Smooth muscle cell (in vitro differentiated cells): ENCODE data around the gene AIF1. TPM values are rescaled to one million over a fixed set of nuclear protein-coding genes. Genes with fewer than 3 reads are reported as not detected.

Source experiments
- DNase-seq: peaks from one replicate; lab custom pipeline; 2025; ENCODE audit not compliant: unreplicated experiment; lab: John Stamatoyannopoulos, UW
- H2AFZ ChIP-seq: fragments of 200-600 bp; sonication (generic); 2 replicates; pipeline ENCODE4 v1.6.0; 2016; ENCODE audit warnings: antibody characterized with exemption, low read depth, mild to moderate bottlenecking
- H3F3A ChIP-seq: fragments of 200-600 bp; sonication (generic); 2 replicates; pipeline ENCODE4 v1.6.0; 2017; ENCODE audit warnings: antibody characterized with exemption, low read depth
- H3K27ac ChIP-seq: fragments of 200-600 bp; sonication (generic); 2 replicates; pipeline ENCODE4 v1.5.1; 2016; ENCODE audit warnings: low read depth, mild to moderate bottlenecking
- H3K27me3 ChIP-seq: fragments of 200-600 bp; sonication (generic); 2 replicates; pipeline ENCODE4 v1.6.1; 2016; ENCODE audit warnings: low read depth, mild to moderate bottlenecking
- H3K36me3 ChIP-seq: fragments of 200-600 bp; sonication (generic); 2 replicates; pipeline ENCODE4 v1.5.1; 2016; ENCODE audit warnings: low read depth
- H3K4me1 ChIP-seq: fragments of 200-600 bp; sonication (generic); 2 replicates; pipeline ENCODE4 v1.5.1; 2016; ENCODE audit warnings: low read depth
- H3K4me2 ChIP-seq: fragments of 200-600 bp; sonication (generic); 2 replicates; pipeline ENCODE4 v1.6.0; 2016; ENCODE audit warnings: mild to moderate bottlenecking
- H3K4me3 ChIP-seq: fragments of 200-600 bp; sonication (generic); 2 replicates; pipeline ENCODE4 v1.5.1; 2016; ENCODE audit warnings: mild to moderate bottlenecking
- H3K79me2 ChIP-seq: fragments of 200-600 bp; sonication (generic); 2 replicates; pipeline ENCODE4 v1.6.0; 2016; ENCODE audit warnings: low read depth, mild to moderate bottlenecking
- H3K9ac ChIP-seq: fragments of 200-600 bp; sonication (generic); 2 replicates; pipeline ENCODE4 v1.6.0; 2016; ENCODE audit warnings: low read depth
- H3K9me3 ChIP-seq: fragments of 200-600 bp; sonication (generic); replicated peaks from 2 replicates; pipeline ENCODE4 v1.5.1; 2016; ENCODE audit warnings: low read depth
- H4K20me1 ChIP-seq: fragments of 200-600 bp; sonication (generic); 2 replicates; pipeline ENCODE4 v1.6.0; 2016; ENCODE audit warnings: low read depth
- WGBS: methylation state at CpG from one replicate; pipeline ENCODE4 v1.1.7; 2016; ENCODE audit warnings: low lambda C conversion rate; 5-methylcytosine and 5-hydroxymethylcytosine counted together
- polyA plus RNA-seq: library from polyadenylated mRNA; unstranded; fragments of >200 nt; fragmentation: Nextera tagmentation; extraction: Ambion mirVana; gene quantifications from 2 replicates; pipeline ENCODE4 v1.2.1, GENCODE V29; 2016
- total RNA-seq: library from RNA; depleted of rRNA; stranded (reverse); fragments of >200 nt; gene quantifications from 2 replicates; pipeline ENCODE4 v1.2.3, GENCODE V29; 2014
- TF ChIP-seq, protein P1 (sequence below): fragments of 200-600 bp; sonication (generic); IDR thresholded peaks from 2 replicates; pipeline ENCODE4 v1.5.1; 2017; ENCODE audit warnings: borderline replicate concordance, mild to moderate bottlenecking, antibody characterized with exemption; ENCODE audit not compliant: insufficient read depth, poor library complexity, severe bottlenecking

AIF1 gene
- total and polyA plus RNA-seq, 2 experiments from 2014 or later, result not detected

DNA sequence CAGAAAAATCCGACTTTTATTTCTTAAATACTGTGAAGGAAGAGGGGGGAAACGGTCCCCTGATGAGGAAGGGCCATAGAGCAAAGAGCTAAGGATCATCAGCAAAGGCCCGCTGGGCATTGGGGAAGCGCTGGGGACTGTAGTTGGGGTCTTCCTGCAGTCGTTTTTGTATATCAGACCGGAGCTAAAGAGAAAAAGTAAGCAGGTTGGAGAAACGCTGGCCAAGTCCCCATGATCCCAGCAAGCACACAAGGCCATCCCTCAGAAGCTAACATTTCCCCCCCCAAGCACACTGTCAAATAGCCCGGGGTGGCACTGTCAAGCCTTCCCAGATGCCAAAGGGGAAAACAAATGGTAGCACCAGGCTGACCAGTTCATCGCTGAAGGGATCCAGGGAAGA lies 24.0 kb downstream of the AIF1 start:
- WGBS, result 92% methylated on average over 9 of the region's 9 CpGs
- Histone ChIP-seq H3K79me2 (no peaks in the 10 kb centered on the region), H4K20me1 (peaks cover 20% of the 10 kb centered on the region), H3K27me3 (no peaks in the 10 kb centered on the region), H3K4me2 (no peak overlapping the region), H3K36me3 (peaks cover 13% of the 10 kb centered on the region), H3F3A (peaks cover 58% of the 10 kb centered on the region), H3K9ac (no peak overlapping the region), H3K4me1 (no peaks in the 10 kb centered on the region), H3K9me3 (no peaks in the 10 kb centered on the region), H3K27ac (peak overlapping the region; percentile 67), H2AFZ (no peak overlapping the region), H3K4me3 (no peak overlapping the region)
- no peak for DNase-seq
- TF ChIP-seq, protein P1, sequence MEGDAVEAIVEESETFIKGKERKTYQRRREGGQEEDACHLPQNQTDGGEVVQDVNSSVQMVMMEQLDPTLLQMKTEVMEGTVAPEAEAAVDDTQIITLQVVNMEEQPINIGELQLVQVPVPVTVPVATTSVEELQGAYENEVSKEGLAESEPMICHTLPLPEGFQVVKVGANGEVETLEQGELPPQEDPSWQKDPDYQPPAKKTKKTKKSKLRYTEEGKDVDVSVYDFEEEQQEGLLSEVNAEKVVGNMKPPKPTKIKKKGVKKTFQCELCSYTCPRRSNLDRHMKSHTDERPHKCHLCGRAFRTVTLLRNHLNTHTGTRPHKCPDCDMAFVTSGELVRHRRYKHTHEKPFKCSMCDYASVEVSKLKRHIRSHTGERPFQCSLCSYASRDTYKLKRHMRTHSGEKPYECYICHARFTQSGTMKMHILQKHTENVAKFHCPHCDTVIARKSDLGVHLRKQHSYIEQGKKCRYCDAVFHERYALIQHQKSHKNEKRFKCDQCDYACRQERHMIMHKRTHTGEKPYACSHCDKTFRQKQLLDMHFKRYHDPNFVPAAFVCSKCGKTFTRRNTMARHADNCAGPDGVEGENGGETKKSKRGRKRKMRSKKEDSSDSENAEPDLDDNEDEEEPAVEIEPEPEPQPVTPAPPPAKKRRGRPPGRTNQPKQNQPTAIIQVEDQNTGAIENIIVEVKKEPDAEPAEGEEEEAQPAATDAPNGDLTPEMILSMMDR, result no peak

GRCh38 chr6:31639449-31639861 lies 24.4 kb downstream of the AIF1 start:
- Histone ChIP-seq H3K27ac (peak overlapping the region; percentile 67), H3K36me3 (peaks cover 9% of the 10 kb centered on the region), H3F3A (peaks cover 54% of the 10 kb centered on the region), H3K9me3 (no peaks in the 10 kb centered on the region), H3K79me2 (no peaks in the 10 kb centered on the region), H2AFZ (no peak overlapping the region), H3K4me3 (no peak overlapping the region), H3K4me2 (no peak overlapping the region), H4K20me1 (peaks cover 16% of the 10 kb centered on the region), H3K27me3 (no peaks in the 10 kb centered on the region), H3K9ac (no peak overlapping the region), H3K4me1 (no peaks in the 10 kb centered on the region)
- WGBS, result 76% methylated on average over 10 of the region's 10 CpGs
- TF ChIP-seq, protein P1, result no peak
- DNase-seq, result no peak

- Histone ChIP-seq H3K36me3 (peaks cover 12% of the 10 kb centered on the region), H3K27ac (peak overlapping the region; percentile 67), H3K4me2 (no peak overlapping the region), H3K79me2 (no peaks in the 10 kb centered on the region), H3K4me3 (no peak overlapping the region), H3F3A (peaks cover 48% of the 10 kb centered on the region), H2AFZ (no peak overlapping the region), H3K9ac (no peak overlapping the region), H3K27me3 (no peaks in the 10 kb centered on the region), H4K20me1 (peaks cover 9% of the 10 kb centered on the region), H3K9me3 (no peaks in the 10 kb centered on the region), H3K4me1 (no peaks in the 10 kb centered on the region)
- no peak for DNase-seq
- TF ChIP-seq, protein P1, result no peak
- 97% methylated on average over 6 of the region's 6 CpGs for WGBS
Observed at GRCh38 chr6:31640612-31641011, 25.6 kb downstream of the AIF1 start.

GRCh38 chr6:31641370-31641769 lies 26.3 kb downstream of the AIF1 start:
- Histone ChIP-seq H2AFZ (no peak overlapping the region), H3K36me3 (peaks cover 10% of the 10 kb centered on the region), H3K27ac (no peak overlapping the region), H3K4me2 (no peak overlapping the region), H3K9me3 (no peaks in the 10 kb centered on the region), H3K27me3 (no peaks in the 10 kb centered on the region), H3K9ac (no peak overlapping the region), H4K20me1 (peaks cover 9% of the 10 kb centered on the region), H3K4me3 (no peak overlapping the region), H3F3A (peaks cover 41% of the 10 kb centered on the region), H3K4me1 (no peaks in the 10 kb centered on the region), H3K79me2 (no peaks in the 10 kb centered on the region)
- DNase-seq, result no peak
- TF ChIP-seq, protein P1, result no peak
- WGBS, result 92% methylated on average over 4 of the region's 4 CpGs
